GM18526 (cell line): ENCODE data around the gene ABT1.

ENCODE experiments used
- POLR2A ChIP-seq: IDR thresholded peaks from 3 replicates; pipeline ENCODE4 v1.6.1; 2011; ENCODE audit not compliant: insufficient read length; ENCODE audit errors: extremely low read depth

Gene ABT1

GRCh38 chr6:26595669-26596269, 984 bp upstream of the ABT1 start:
- TF ChIP-seq POLR2A = peak; percentile 29

DNA sequence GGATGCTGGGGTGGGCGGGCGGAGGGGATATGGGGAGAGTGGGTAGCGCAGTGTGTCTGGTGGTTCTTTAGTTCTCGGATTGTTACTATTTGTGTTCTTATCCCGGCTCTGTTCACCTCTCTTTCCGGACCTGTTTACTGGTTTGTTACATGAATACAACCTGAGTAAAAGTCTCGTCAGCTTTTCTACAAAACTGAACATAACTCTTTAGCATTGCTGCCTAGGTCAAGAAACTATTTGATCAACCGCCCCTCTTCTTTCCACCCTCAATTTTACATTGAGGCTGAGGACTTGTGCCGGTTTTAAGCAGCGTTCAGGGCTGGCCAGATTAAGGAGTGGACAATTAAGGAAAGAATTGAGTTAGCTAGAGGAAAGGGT, 625 bp downstream of the ABT1 start:
- no peak for TF ChIP-seq POLR2A

- no peak for TF ChIP-seq POLR2A
Measured at GRCh38 chr6:26597821-26598220, 1.1 kb downstream of the ABT1 start.

GRCh38 chr6:26598267-26598666, 1.5 kb downstream of the ABT1 start:
- TF ChIP-seq POLR2A = no peak

DNA sequence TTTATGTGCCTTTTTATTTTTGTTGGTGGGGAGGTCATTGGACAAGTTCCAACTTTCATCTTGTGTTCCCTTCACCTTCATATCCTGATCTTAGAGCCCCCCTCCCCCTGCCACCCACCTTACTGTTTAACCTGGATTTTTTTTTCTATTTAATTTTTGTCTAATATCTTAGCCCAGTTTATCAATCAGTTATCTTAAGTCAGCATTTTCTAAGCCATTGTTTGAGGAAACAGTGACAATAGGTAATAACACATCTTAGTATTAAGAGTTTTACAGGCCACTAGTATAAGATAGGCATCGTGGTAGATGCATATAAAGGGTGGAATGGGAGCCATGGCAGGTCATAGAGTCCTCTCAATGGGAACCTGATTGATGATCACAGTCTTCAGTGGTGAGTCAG, 2.4 kb downstream of the ABT1 start:
- no peak for TF ChIP-seq POLR2A

GRCh38 chr6:26599591-26599990, 2.8 kb downstream of the ABT1 start:
- TF ChIP-seq POLR2A = no peak

- TF ChIP-seq POLR2A = no peak
Measured at GRCh38 chr6:26600759-26601158, 4.0 kb downstream of the ABT1 start.

DNA sequence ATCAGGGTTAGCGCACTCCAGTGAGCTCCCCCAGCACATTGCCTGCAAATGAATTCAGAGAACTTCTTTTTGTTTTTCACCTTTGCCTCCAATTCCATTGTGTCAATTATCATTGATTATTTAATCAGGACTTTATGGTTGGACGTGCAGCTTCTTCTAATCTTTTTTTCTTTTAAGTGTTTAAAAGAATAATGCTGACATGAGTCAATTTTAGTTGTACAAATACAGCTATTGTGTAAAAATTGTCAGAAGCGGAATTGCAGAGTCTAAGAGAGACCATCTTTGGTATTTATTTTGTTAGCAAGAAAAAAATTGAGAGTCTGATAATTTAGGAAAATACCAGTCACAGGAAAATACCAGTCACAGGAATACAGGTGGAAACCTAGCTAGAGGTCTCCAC, 5.5 kb downstream of the ABT1 start:
- TF ChIP-seq POLR2A = no peak

- TF ChIP-seq POLR2A = no peak
Measured at GRCh38 chr6:26604026-26604425, 7.3 kb downstream of the ABT1 start.

DNA sequence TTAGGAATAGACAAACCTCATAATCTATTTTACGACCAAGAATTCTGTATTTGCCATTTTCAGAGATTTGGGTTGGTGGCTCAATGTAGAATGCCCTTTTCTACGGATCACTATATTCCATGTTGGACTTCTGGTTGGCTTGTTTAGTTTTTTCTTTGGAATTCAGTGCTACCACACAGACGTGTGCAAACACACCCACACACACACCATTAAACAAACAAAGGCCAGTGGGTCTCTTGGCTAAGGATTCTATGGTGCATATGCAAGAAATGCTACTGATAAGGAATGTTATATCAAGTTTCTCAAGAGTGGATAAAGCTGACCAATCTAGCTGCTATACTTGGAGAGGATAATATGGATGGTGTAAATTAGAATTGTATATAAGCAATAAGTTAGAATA, 8.0 kb downstream of the ABT1 start:
- no peak for TF ChIP-seq POLR2A

GRCh38 chr6:26607434-26608230, 10.9 kb downstream of the ABT1 start:
- no peak for TF ChIP-seq POLR2A

DNA sequence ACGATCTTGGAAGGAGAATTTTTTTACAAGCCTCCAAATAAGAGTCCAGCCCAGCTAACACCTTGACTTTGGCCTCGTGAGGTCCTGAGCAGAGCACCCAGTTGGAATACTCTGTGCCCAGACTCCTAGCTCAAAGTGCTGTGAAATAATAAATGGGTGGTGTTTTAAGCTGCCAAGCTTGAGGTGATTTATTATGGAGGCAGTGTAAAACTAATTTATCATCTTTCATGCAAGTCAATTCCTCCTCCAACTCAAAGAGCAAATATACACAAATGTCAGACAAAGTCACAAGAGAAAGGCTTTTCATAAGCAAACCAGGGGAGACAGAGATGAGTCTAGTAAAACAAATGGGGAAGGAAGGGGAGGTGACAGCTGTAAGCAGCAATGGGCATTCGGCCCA, 12.7 kb downstream of the ABT1 start:
- no peak for TF ChIP-seq POLR2A

- TF ChIP-seq POLR2A = no peak
Measured at GRCh38 chr6:26611599-26611998, 14.8 kb downstream of the ABT1 start.

GRCh38 chr6:26613201-26613600, 16.4 kb downstream of the ABT1 start:
- TF ChIP-seq POLR2A = no peak

GRCh38 chr6:26613689-26614683, 17.2 kb downstream of the ABT1 start:
- no peak for TF ChIP-seq POLR2A

- TF ChIP-seq POLR2A = no peak
Measured at GRCh38 chr6:26623339-26623859, 26.6 kb downstream of the ABT1 start.

- TF ChIP-seq POLR2A = no peak
Measured at GRCh38 chr6:26624557-26624956, 27.8 kb downstream of the ABT1 start.
